Colonic mucosa (tissue), 4 donors: ENCODE measurements around the gene ADAMTS14. TPM values are rescaled to one million over a fixed set of nuclear protein-coding genes. Genes with fewer than 3 reads are reported as not detected.
"Not testable (repeated sequence)": the region's sequence is repeated elsewhere in the genome, so short reads cannot be mapped to it uniquely, and the experiment has no call there.

Experiments
- DNase-seq: peaks from one replicate; pipeline ENCODE4 v3.0.0-alpha.2; 2020
- H3K27ac ChIP-seq: fragments of 200-600 bp; one replicate; pipeline ENCODE4 v1.8.0; 2021
- H3K27me3 ChIP-seq: fragments of 200-600 bp; one replicate; pipeline ENCODE4 v1.8.0; 2021
- H3K36me3 ChIP-seq: fragments of 200-600 bp; one replicate; pipeline ENCODE4 v1.8.0; 2021
- H3K4me1 ChIP-seq: fragments of 200-600 bp; one replicate; pipeline ENCODE4 v1.8.0; 2021; ENCODE audit warnings: mild to moderate bottlenecking
- H3K4me3 ChIP-seq: fragments of 200-600 bp; one replicate; pipeline ENCODE4 v1.8.0; 2021
- H3K9ac ChIP-seq, 2 donors: one replicate each; pipeline ENCODE4 v1.7.0; 2013; ENCODE audit warnings: control low read depth in 2 of 2, low read depth in 2 of 2, low read length in 2 of 2
- H3K9me3 ChIP-seq: fragments of 200-600 bp; one replicate; pipeline ENCODE4 v1.8.0; 2021
- CTCF ChIP-seq: fragments of 200-600 bp; IDR thresholded peaks from one replicate; pipeline ENCODE4 v1.8.0; 2022; ENCODE audit warnings: antibody characterized with exemption, mild to moderate bottlenecking
- intact Hi-C: fragments of 100-400 bp; cut with DNase I; formaldehyde crosslinking; loops from one replicate; pipeline ENCODE4 v1.14.1; 2022
- total RNA-seq, 2 donors: library from RNA; stranded (reverse); fragmentation: NEBNext Ultra II Directional in 1 of 2; extraction: Animal tissue kit (Norgen Biotek cat#: 25700) in 1 of 2; gene quantifications; one replicate each; pipeline ENCODE4 v1.2.1, GENCODE V29; 2021
- donor health status: healthy.
- donor health status: DM: no; HTN: no; CAD: no.
- donor health status: DM: no; HTN: no; CAD: no.

ADAMTS14 gene
- total RNA-seq, 2 donors from 2014 or later = 0.93 to 1.5 TPM

GRCh38 chr10:70664702-70665195 is 7.6 kb upstream of the ADAMTS14 start:
- intact Hi-C loops = no loop called here
- H3K9me3 ChIP-seq = no peaks in the 10 kb centered on the region
- DNase-seq = no peak

GRCh38 chr10:70666960-70667798 is 5.1 kb upstream of the ADAMTS14 start:
- Histone ChIP-seq H3K27me3 (peaks cover 10% of the 10 kb centered on the region), H3K27ac (no peak overlapping the region), H3K4me3 (no peak overlapping the region), H3K36me3 (no peaks in the 10 kb centered on the region), H3K4me1 (no peaks in the 10 kb centered on the region), H3K9ac (no peak overlapping the region), H3K9me3 (no peaks in the 10 kb centered on the region)
- no peak for TF ChIP-seq CTCF
- DNase-seq = no peak
- intact Hi-C loops = no loop called here

More at GRCh38 chr10:70664702-70665195, 7.6 kb upstream of the ADAMTS14 start:
- TF ChIP-seq CTCF = no peak
- no peaks in the 10 kb centered on the region for H3K27me3 ChIP-seq
- H3K36me3 ChIP-seq = no peaks in the 10 kb centered on the region
- peak overlapping the region; percentile 55 for H3K27ac ChIP-seq
- no peak overlapping the region for H3K9ac ChIP-seq
- H3K4me1 ChIP-seq = no peaks in the 10 kb centered on the region
- no peak overlapping the region for H3K4me3 ChIP-seq

- H3K36me3 ChIP-seq, H3K27ac ChIP-seq, H3K9ac ChIP-seq, DNase-seq, intact Hi-C loops, H3K4me1 ChIP-seq, H3K27me3 ChIP-seq, H3K4me3 ChIP-seq, H3K9me3 ChIP-seq: not testable (repeated sequence)
These were observed 4.5 kb upstream of the ADAMTS14 start for GRCh38 chr10:70667818-70668217.

- DNase-seq = no peak
- Histone ChIP-seq H3K36me3 (no peaks in the 10 kb centered on the region), H3K9me3 (no peaks in the 10 kb centered on the region), H3K27me3 (peaks cover 10% of the 10 kb centered on the region), H3K4me1 (no peaks in the 10 kb centered on the region), H3K27ac (no peak overlapping the region), H3K9ac (no peak overlapping the region), H3K4me3 (no peak overlapping the region)
- intact Hi-C loops = no loop called here
- no peak for TF ChIP-seq CTCF
These were observed 3.8 kb upstream of the ADAMTS14 start for GRCh38 chr10:70668454-70668970.

- Histone ChIP-seq H3K27ac (no peak overlapping the region), H3K4me3 (no peak overlapping the region), H3K27me3 (peaks cover 12% of the 10 kb centered on the region), H3K9me3 (no peaks in the 10 kb centered on the region), H3K36me3 (no peaks in the 10 kb centered on the region), H3K9ac (no peak overlapping the region), H3K4me1 (no peaks in the 10 kb centered on the region)
- no peak for DNase-seq
- no peak for TF ChIP-seq CTCF
- intact Hi-C loops = no loop called here
These were observed 3.3 kb upstream of the ADAMTS14 start for GRCh38 chr10:70669015-70669414.
